C4-2B (cell line): Measurements from ENCODE around the gene DRC1.

Source experiments
- ZFX ChIP-seq: fragments of 450-650 bp; IDR thresholded peaks from 2 replicates; pipeline ENCODE4 v1.6.1; 2017
- TF ChIP-seq, protein P1 (sequence below): fragments of 450-650 bp; conservative IDR thresholded peaks from 2 replicates; pipeline ENCODE4 v1.5.1; 2017; ENCODE audit warnings: mild to moderate bottlenecking

DNA sequence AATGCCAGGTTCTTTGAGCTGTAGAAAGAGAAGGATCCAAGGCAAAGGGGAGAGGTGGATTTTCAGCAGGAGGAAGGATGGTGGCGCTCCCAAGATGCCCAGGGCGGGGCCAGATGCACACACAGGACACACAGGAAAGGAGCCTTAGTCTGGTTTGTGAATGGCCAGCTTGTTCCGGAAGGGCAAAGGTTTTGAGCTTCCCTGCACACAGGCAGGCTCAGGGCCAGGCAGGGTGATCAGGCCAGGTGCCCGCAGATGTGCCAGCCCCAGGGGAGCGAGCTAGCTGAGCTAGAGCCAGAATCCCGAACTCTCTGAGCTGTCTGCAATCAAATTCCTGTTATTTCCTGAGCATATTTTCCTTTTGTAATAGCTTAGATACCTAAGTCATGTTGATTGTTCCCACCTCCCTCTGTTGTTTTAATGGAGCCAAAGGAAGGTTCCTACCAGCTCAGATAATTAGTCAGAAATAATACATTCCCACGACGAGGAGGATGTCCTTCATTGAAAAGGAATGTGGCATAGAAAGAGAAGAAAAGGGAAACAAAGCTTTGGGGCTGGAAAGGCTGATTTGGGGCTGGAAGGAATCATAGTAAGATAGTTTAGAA is 89.9 kb downstream of the DRC1 start:
- TF ChIP-seq, protein P1, sequence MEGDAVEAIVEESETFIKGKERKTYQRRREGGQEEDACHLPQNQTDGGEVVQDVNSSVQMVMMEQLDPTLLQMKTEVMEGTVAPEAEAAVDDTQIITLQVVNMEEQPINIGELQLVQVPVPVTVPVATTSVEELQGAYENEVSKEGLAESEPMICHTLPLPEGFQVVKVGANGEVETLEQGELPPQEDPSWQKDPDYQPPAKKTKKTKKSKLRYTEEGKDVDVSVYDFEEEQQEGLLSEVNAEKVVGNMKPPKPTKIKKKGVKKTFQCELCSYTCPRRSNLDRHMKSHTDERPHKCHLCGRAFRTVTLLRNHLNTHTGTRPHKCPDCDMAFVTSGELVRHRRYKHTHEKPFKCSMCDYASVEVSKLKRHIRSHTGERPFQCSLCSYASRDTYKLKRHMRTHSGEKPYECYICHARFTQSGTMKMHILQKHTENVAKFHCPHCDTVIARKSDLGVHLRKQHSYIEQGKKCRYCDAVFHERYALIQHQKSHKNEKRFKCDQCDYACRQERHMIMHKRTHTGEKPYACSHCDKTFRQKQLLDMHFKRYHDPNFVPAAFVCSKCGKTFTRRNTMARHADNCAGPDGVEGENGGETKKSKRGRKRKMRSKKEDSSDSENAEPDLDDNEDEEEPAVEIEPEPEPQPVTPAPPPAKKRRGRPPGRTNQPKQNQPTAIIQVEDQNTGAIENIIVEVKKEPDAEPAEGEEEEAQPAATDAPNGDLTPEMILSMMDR = no peak
- no peak for TF ChIP-seq ZFX
